NCI-H2029 (cell line): Measurements from ENCODE around the gene HSPE1.
"Not testable (repeated sequence)": the region's sequence is repeated elsewhere in the genome, so short reads cannot be mapped to it uniquely, and the experiment has no call there.

Experiments
- DNase-seq: peaks from one replicate; lab custom pipeline; 2025; lab: John Stamatoyannopoulos, UW

Gene HSPE1

GRCh38 chr2:197498235-197498936, 1.8 kb upstream of the HSPE1 start:
- no peak for DNase-seq

- DNase-seq, result peak; percentile 18
Observed at GRCh38 chr2:197498937-197499593, 1.1 kb upstream of the HSPE1 start.

- DNase-seq, result no peak
Observed at GRCh38 chr2:197500503-197501131, 438 bp downstream of the HSPE1 start.

GRCh38 chr2:197502201-197502600, 2.0 kb downstream of the HSPE1 start:
- no peak for DNase-seq

- DNase-seq, result no peak
Observed at GRCh38 chr2:197502685-197503084, 2.5 kb downstream of the HSPE1 start.

- DNase-seq, result no peak
Observed at GRCh38 chr2:197504000-197504399, 3.8 kb downstream of the HSPE1 start.

GRCh38 chr2:197504512-197504911, 4.3 kb downstream of the HSPE1 start:
- DNase-seq, result no peak

- no peak for DNase-seq
Observed at GRCh38 chr2:197506658-197507057, 6.5 kb downstream of the HSPE1 start.

GRCh38 chr2:197513915-197514314, 13.7 kb downstream of the HSPE1 start:
- DNase-seq, result no peak

- DNase-seq, result peak; percentile 18
Observed at GRCh38 chr2:197514754-197515153, 14.6 kb downstream of the HSPE1 start.

- peak; percentile 35 for DNase-seq
Observed at GRCh38 chr2:197515315-197515738, 15.1 kb downstream of the HSPE1 start.

GRCh38 chr2:197515739-197516392, 15.7 kb downstream of the HSPE1 start, which contains the start of gene MOB4:
MOB4 (plus strand) TSS chr2:197516066; CDS start chr2:197516087, 21 bp downstream.
- DNase-seq, result peak; percentile 90

- peak; percentile 9 for DNase-seq
Observed at GRCh38 chr2:197516393-197516761, 16.2 kb downstream of the HSPE1 start.

GRCh38 chr2:197517150-197517549, 17.0 kb downstream of the HSPE1 start:
- DNase-seq, result no peak

- no peak for DNase-seq
Observed at GRCh38 chr2:197538412-197538811, 38.2 kb downstream of the HSPE1 start.

GRCh38 chr2:197539734-197540133, 39.6 kb downstream of the HSPE1 start:
- DNase-seq, result no peak

GRCh38 chr2:197543206-197543605, 43.0 kb downstream of the HSPE1 start:
- DNase-seq, result no peak

- no peak for DNase-seq
Observed at GRCh38 chr2:197547163-197547900, 47.2 kb downstream of the HSPE1 start.

GRCh38 chr2:197548582-197548981, 48.4 kb downstream of the HSPE1 start:
- no peak for DNase-seq

GRCh38 chr2:197551260-197551659, 51.1 kb downstream of the HSPE1 start:
- not testable (repeated sequence) for DNase-seq
